ENCODE data around the gene EFEMP2. TPM values are rescaled to one million over a fixed set of nuclear protein-coding genes. Genes with fewer than 3 reads are reported as not detected.

EFEMP2 gene
- total RNA-seq, 2 experiments from 2014 or later, result 15.3 to 20.0 TPM

- no peak for ATAC-seq (ENCODE audit: low read depth)
- H3K4me3 Mint-ChIP-seq, result no peak overlapping the region
- POLR2A ChIA-PET, result interaction anchor here (1.9 kb wide), 1 partner anchor 25 kb away, joined by 6 read pairs; no protein-coding TSS in a partner anchor
- no peaks in the 10 kb centered on the region for H3K9me3 Mint-ChIP-seq
- H3K27ac Mint-ChIP-seq, result no peak overlapping the region
- H3K4me1 Mint-ChIP-seq, result peaks cover 8% of the 10 kb centered on the region
- no peak for DNase-seq
- H3K36me3 Mint-ChIP-seq, result no peaks in the 10 kb centered on the region
- peaks cover 20% of the 10 kb centered on the region for H3K27me3 Mint-ChIP-seq
These were observed 45.4 kb downstream of the EFEMP2 start for GRCh38 chr11:65826984-65827735.

GRCh38 chr11:65822776-65823528 lies 49.6 kb downstream of the EFEMP2 start:
- Mint-ChIP-seq H3K4me1 (peaks cover 3% of the 10 kb centered on the region), H3K36me3 (no peaks in the 10 kb centered on the region), H3K4me3 (no peak overlapping the region), H3K27ac (no peak overlapping the region), H3K9me3 (no peaks in the 10 kb centered on the region), H3K27me3 (no peaks in the 10 kb centered on the region)
- POLR2A ChIA-PET, result no interaction called here
- DNase-seq (no peak), ATAC-seq (ENCODE audit: low read depth) (no peak)

GRCh38 chr11:65821107-65821506 lies 51.5 kb downstream of the EFEMP2 start:
- Mint-ChIP-seq H3K36me3 (peaks cover 5% of the 10 kb centered on the region), H3K4me3 (no peak overlapping the region), H3K4me1 (peaks cover 10% of the 10 kb centered on the region), H3K9me3 (no peaks in the 10 kb centered on the region), H3K27ac (no peak overlapping the region), H3K27me3 (no peaks in the 10 kb centered on the region)
- DNase-seq, result no peak
- ATAC-seq (ENCODE audit: low read depth), result no peak
- POLR2A ChIA-PET, result no interaction called here

GRCh38 chr11:65817835-65818680 lies 54.5 kb downstream of the EFEMP2 start:
- Mint-ChIP-seq H3K4me3 (peak overlapping the region; percentile 89), H3K9me3 (no peaks in the 10 kb centered on the region), H3K27ac (peak overlapping the region; percentile 83), H3K36me3 (peaks cover 5% of the 10 kb centered on the region), H3K4me1 (peaks cover 12% of the 10 kb centered on the region), H3K27me3 (peaks cover 3% of the 10 kb centered on the region)
- DNase-seq (peak; percentile 99), ATAC-seq (ENCODE audit: low read depth) (peak; percentile 90)
- POLR2A ChIA-PET, result interaction anchor here (0.6 to 4.1 kb wide), 12 partner anchors 15 to 743 kb away, joined by 3 to 20 read pairs (median 4); partner anchors contain the start of genes CCDC85B, KAT5 and SNX32

- H3K27ac Mint-ChIP-seq, result peak overlapping the region; percentile 83
- peaks cover 5% of the 10 kb centered on the region for H3K36me3 Mint-ChIP-seq
- H3K4me3 Mint-ChIP-seq, result peak overlapping the region; percentile 89
- ATAC-seq (ENCODE audit: low read depth), result no peak
- peaks cover 3% of the 10 kb centered on the region for H3K27me3 Mint-ChIP-seq
- POLR2A ChIA-PET, result interaction anchor here (0.5 to 4.1 kb wide), 12 partner anchors 14 to 742 kb away, joined by 3 to 20 read pairs (median 4); partner anchors contain the start of genes CCDC85B and KAT5
- peaks cover 12% of the 10 kb centered on the region for H3K4me1 Mint-ChIP-seq
- no peak for DNase-seq
- no peaks in the 10 kb centered on the region for H3K9me3 Mint-ChIP-seq
These were observed 55.2 kb downstream of the EFEMP2 start for GRCh38 chr11:65817312-65817834.

- no peak overlapping the region for H3K27ac Mint-ChIP-seq
- peaks cover 5% of the 10 kb centered on the region for H3K36me3 Mint-ChIP-seq
- peak overlapping the region; percentile 89 for H3K4me3 Mint-ChIP-seq
- peaks cover 3% of the 10 kb centered on the region for H3K27me3 Mint-ChIP-seq
- ATAC-seq (ENCODE audit: low read depth) (no peak), DNase-seq (no peak)
- H3K4me1 Mint-ChIP-seq, result peaks cover 12% of the 10 kb centered on the region
- no peaks in the 10 kb centered on the region for H3K9me3 Mint-ChIP-seq
- POLR2A ChIA-PET, result interaction anchor here (0.7 to 4.1 kb wide), 7 partner anchors 19 to 687 kb away, joined by 3 to 20 read pairs (median 4); partner anchors contain the start of genes CCDC85B and KAT5
These were observed 55.9 kb downstream of the EFEMP2 start for GRCh38 chr11:65816696-65817095.

Other genes with a start within 250 kb of the EFEMP2 start
- gene SIPA1, start 234.7 kb downstream of the EFEMP2 start, total RNA-seq, result 100 to 1,000 TPM; 245 to 266 TPM
- 100 to 1,000 TPM; 112 to 117 TPM for gene RELA, start 209.9 kb downstream of the EFEMP2 start, total RNA-seq
- 10 to 100 TPM; 75.6 to 82.6 TPM for gene KAT5, start 160.5 kb downstream of the EFEMP2 start, total RNA-seq
- gene RNASEH2C, start 152.0 kb downstream of the EFEMP2 start, total RNA-seq, result 10 to 100 TPM; 74.8 to 84.2 TPM
- 10 to 100 TPM; 27.9 to 29.0 TPM for gene AP5B1, start 91.8 kb downstream of the EFEMP2 start, total RNA-seq
- gene OVOL1, start 85.7 kb downstream of the EFEMP2 start, total RNA-seq, result under 1 TPM; 0.14 to 0.17 TPM
- gene SNX32, start 38.8 kb downstream of the EFEMP2 start, total RNA-seq, result 1 to 10 TPM; 2.6 to 3.6 TPM
- 1,000 to 10,000 TPM; 1,357 to 1,424 TPM for gene CFL1, start 14.6 kb downstream of the EFEMP2 start, total RNA-seq
- 100 to 1,000 TPM; 102 to 110 TPM for gene MUS81, start 12.4 kb downstream of the EFEMP2 start, total RNA-seq
- gene CTSW, start 7.0 kb upstream of the EFEMP2 start, total RNA-seq, result 100 to 1,000 TPM; 161 to 175 TPM
- gene FIBP, start 15.7 kb upstream of the EFEMP2 start, total RNA-seq, result 10 to 100 TPM; 78.2 to 82.9 TPM
- gene CCDC85B, start 17.9 kb upstream of the EFEMP2 start, total RNA-seq, result 10 to 100 TPM; 59.8 to 66.3 TPM
- gene FOSL1, start 27.6 kb upstream of the EFEMP2 start, total RNA-seq, result 1 to 10 TPM; 1.9 to 2.0 TPM
- 10 to 100 TPM; 39.8 to 42.8 TPM for gene C11orf68, start 46.3 kb upstream of the EFEMP2 start, total RNA-seq
- 100 to 1,000 TPM; 225 to 259 TPM for gene DRAP1, start 46.6 kb upstream of the EFEMP2 start, total RNA-seq
- not detected for gene TSGA10IP, start 72.7 kb upstream of the EFEMP2 start, total RNA-seq
- 10 to 100 TPM; 79.3 to 83.5 TPM for gene SART1, start 88.9 kb upstream of the EFEMP2 start, total RNA-seq
- gene EIF1AD, start 129.4 kb upstream of the EFEMP2 start, total RNA-seq, result 10 to 100 TPM; 53.4 to 57.5 TPM
- gene BANF1, start 129.7 kb upstream of the EFEMP2 start, total RNA-seq, result 100 to 1,000 TPM; 183 to 187 TPM
- gene CST6, start 139.2 kb upstream of the EFEMP2 start, total RNA-seq, result not detected
- gene CATSPER1, start 153.7 kb upstream of the EFEMP2 start, total RNA-seq, result not detected
- gene GAL3ST3, start 176.4 kb upstream of the EFEMP2 start, total RNA-seq, result under 1 TPM; 0.14 to 0.44 TPM
- gene SF3B2, start 179.6 kb upstream of the EFEMP2 start, total RNA-seq, result 100 to 1,000 TPM; 231 to 246 TPM
- gene PACS1, start 197.5 kb upstream of the EFEMP2 start, total RNA-seq, result 100 to 1,000 TPM; 138 to 162 TPM

All from activated naive CD8-positive, alpha-beta T cell treated with anti-CD3 and anti-CD28 coated beads, Interleukin-2, amount 10 ng/mL, durations not matched to agents 7 days and 5 days (primary cell).